ENCODE results near the gene TBC1D8. TPM values are rescaled to one million over a fixed set of nuclear protein-coding genes. Genes with fewer than 3 reads are reported as not detected.
A peak's percentile ranks its signal among the peaks of the same experiment; 100 is the strongest.

The TBC1D8 gene
- total and polyA plus RNA-seq, 7 experiments from 2014 or later = 0.30 to 20.1 (median 2.2) TPM

DNA sequence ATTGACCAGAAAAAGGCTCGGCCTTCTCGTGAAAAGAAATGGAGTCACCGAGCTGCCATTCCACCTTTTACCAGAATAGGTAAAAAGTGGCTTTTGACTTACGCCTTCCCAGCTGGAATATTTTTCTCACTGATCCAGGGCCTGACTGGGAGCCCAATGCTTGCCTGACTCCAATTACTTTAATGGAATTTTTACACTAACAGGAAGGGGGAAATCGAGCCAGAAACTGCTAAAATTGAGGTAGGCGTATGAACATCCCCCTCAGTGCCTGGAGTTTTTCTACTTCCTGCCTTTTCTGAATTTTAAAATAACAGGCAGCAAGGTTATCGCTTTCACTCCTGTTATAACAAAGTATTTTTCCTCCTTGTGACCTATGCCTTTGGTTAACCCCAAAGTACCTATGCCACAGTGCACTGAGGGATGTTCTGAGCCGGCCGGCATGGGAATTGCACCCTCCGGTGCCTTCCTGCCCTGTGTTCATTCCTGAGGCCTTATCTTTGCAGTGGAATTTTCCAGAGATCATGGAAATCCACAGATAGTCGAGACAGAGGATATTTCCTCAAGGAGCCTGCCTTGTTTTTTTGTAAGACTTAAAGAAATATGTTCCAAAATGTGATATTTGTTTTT lies 167.4 kb downstream of the TBC1D8 start:
- intact Hi-C loops (cut with micrococcal nuclease) = loop anchor here in 1 of 2 donors (1.0 to 10.0 kb wide), 3 partner anchors 169 to 557 kb away; no protein-coding TSS in a partner anchor
- no peaks in the 10 kb centered on the region for H3K27me3 ChIP-seq (ENCODE audit: control insufficient read depth in 2 of 2, insufficient read depth in 2 of 2, low read length in 2 of 2)
- no peaks in the 10 kb centered on the region for H3K4me1 ChIP-seq (ENCODE audit: control insufficient read depth in 2 of 2, insufficient read depth in 2 of 2, low read length in 2 of 2)
- Mint-ChIP-seq H3K27me3 (peaks cover 0 to 2% (median 0%) of the 10 kb centered on the region in 5 donors), H3K36me3 (no peaks in the 10 kb centered on the region), H3K27ac (no peak overlapping the region), H3K4me3 (no peak overlapping the region), H3K9me3 (no peaks in the 10 kb centered on the region), H3K4me1 (peaks cover 0 to 6% (median 3%) of the 10 kb centered on the region in 7 donors)
- ChIA-PET CTCF (interaction anchor here (0.8 to 3.1 kb wide), 4 partner anchors 28 to 380 kb away, joined by 4 to 17 read pairs (median 7); no protein-coding TSS in a partner anchor), POLR2A (no interaction called here)
- no peaks in the 10 kb centered on the region for H3K36me3 ChIP-seq (ENCODE audit: control insufficient read depth in 2 of 3, insufficient read depth in 3 of 3, low read length in 3 of 3)
- DNase-seq (no peak), ATAC-seq (no peak)
- no peak overlapping the region for H3K27ac ChIP-seq (ENCODE audit: low read depth, low read length)
- H3K9me3 ChIP-seq (ENCODE audit: control insufficient read depth in 2 of 3, low read length in 3 of 3) = no peaks in the 10 kb centered on the region
- no peak overlapping the region for H3K4me3 ChIP-seq (ENCODE audit: low read length)

DNA sequence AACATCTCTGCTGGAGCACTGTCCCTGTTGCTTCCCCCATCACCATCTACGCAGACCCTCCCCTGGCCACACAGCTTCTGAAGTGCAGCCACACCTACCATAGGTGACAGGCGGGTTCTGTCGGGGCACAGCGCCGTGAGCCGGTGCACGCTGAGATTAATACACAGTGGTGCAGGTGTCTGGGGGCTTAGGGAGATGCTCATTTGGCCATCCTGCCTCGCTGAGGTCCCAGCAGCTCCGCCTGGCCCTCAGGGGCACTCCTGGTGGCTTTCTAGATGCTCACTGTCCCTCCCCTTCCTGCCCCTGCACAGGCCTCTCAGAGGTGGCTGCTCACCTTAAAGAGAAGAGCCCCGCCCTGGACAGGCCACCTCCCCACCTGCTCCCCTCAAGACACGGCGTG lies 168.0 kb downstream of the TBC1D8 start:
- Mint-ChIP-seq H3K4me1 (peaks cover 0 to 6% (median 5%) of the 10 kb centered on the region in 7 donors), H3K27me3 (peaks cover 0 to 2% (median 0%) of the 10 kb centered on the region in 5 donors), H3K27ac (no peak overlapping the region), H3K36me3 (peaks cover 0 to 5% (median 0%) of the 10 kb centered on the region in 5 donors), H3K4me3 (no peak overlapping the region), H3K9me3 (no peaks in the 10 kb centered on the region)
- POLR2A ChIA-PET = no interaction called here
- no peaks in the 10 kb centered on the region for H3K9me3 ChIP-seq (ENCODE audit: control insufficient read depth in 2 of 3, low read length in 3 of 3)
- no peaks in the 10 kb centered on the region for H3K4me1 ChIP-seq (ENCODE audit: control insufficient read depth in 2 of 2, insufficient read depth in 2 of 2, low read length in 2 of 2)
- CTCF ChIA-PET = interaction anchor here (0.8 to 3.1 kb wide), 7 partner anchors 27 to 388 kb away, joined by 3 to 17 read pairs (median 5); no protein-coding TSS in a partner anchor
- no peaks in the 10 kb centered on the region for H3K27me3 ChIP-seq (ENCODE audit: control insufficient read depth in 2 of 2, insufficient read depth in 2 of 2, low read length in 2 of 2)
- no peak overlapping the region for H3K27ac ChIP-seq (ENCODE audit: low read depth, low read length)
- no peaks in the 10 kb centered on the region for H3K36me3 ChIP-seq (ENCODE audit: control insufficient read depth in 2 of 3, insufficient read depth in 3 of 3, low read length in 3 of 3)
- intact Hi-C loops (cut with micrococcal nuclease) = loop anchor here in 1 of 2 donors (10.0 kb wide), 1 partner anchor 168 kb away; no protein-coding TSS in a partner anchor
- H3K4me3 ChIP-seq (ENCODE audit: low read length) = no peak overlapping the region
- DNase-seq (no peak), ATAC-seq (no peak)

DNA sequence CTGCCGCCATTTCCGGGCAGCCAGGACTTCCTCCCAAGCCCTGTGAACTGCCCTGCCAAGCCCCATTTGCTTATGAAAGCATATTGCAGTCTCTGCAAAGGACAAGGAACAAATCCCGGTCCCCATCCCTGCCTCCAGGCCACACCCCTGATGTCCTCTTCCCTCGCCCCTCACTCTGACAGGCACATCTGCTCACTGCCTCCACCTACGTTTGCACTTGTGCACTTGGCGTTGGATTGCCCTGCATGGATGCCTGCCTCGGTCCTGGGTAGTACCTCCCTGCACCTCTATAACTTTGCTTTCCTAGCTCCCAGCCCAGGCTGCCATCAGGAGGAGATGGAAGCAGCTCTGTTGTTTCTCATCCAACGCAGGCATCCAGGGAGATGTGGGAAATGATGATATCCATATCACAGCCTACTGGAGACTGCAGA lies 168.7 kb downstream of the TBC1D8 start:
- no peak overlapping the region for H3K27ac ChIP-seq (ENCODE audit: low read depth, low read length)
- Mint-ChIP-seq H3K27ac (peak overlapping the region in 1 of 9 donors; percentile 68), H3K27me3 (peaks cover 0 to 2% (median 0%) of the 10 kb centered on the region in 5 donors), H3K4me3 (no peak overlapping the region), H3K9me3 (no peaks in the 10 kb centered on the region), H3K36me3 (peaks cover 0 to 6% (median 0%) of the 10 kb centered on the region in 5 donors), H3K4me1 (peaks cover 0 to 6% (median 5%) of the 10 kb centered on the region in 7 donors)
- ChIA-PET CTCF (interaction anchor here (0.5 to 3.1 kb wide), 9 partner anchors 70 to 387 kb away, joined by 3 to 17 read pairs (median 4); no protein-coding TSS in a partner anchor), POLR2A (no interaction called here)
- DNase-seq = no peak
- H3K27me3 ChIP-seq (ENCODE audit: control insufficient read depth in 2 of 2, insufficient read depth in 2 of 2, low read length in 2 of 2) = no peaks in the 10 kb centered on the region
- H3K4me1 ChIP-seq (ENCODE audit: control insufficient read depth in 2 of 2, insufficient read depth in 2 of 2, low read length in 2 of 2) = no peaks in the 10 kb centered on the region
- intact Hi-C loops (cut with micrococcal nuclease) = loop anchor here in 1 of 2 donors (10.0 kb wide), 1 partner anchor 168 kb away; no protein-coding TSS in a partner anchor
- H3K36me3 ChIP-seq (ENCODE audit: control insufficient read depth in 2 of 3, insufficient read depth in 3 of 3, low read length in 3 of 3) = no peaks in the 10 kb centered on the region
- no peak for ATAC-seq
- H3K4me3 ChIP-seq (ENCODE audit: low read length) = no peak overlapping the region
- H3K9me3 ChIP-seq (ENCODE audit: control insufficient read depth in 2 of 3, low read length in 3 of 3) = no peaks in the 10 kb centered on the region

DNA sequence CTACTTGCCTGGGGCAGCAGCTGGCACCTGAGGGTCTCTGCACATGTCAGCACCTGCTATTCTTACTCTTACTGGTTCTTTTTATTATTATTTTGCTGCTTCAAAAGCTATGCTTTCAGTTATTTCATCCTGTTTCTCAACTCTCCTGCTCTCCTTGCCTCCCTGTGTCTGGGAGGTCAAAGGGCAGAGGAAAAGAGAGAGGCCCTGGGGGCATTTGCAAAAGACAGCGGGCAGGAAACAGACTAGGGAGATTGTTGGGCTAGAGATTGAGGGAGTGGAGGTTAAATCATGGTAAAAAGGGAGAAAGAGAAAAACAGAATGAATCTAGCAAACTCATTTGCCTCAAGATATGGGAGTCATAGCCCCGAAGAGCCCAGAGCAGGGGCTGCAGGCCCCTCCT lies 170.2 kb downstream of the TBC1D8 start:
- no peak overlapping the region for H3K4me3 Mint-ChIP-seq
- H3K9me3 Mint-ChIP-seq = no peaks in the 10 kb centered on the region
- DNase-seq = no peak
- H3K4me3 ChIP-seq (ENCODE audit: low read length) = no peak overlapping the region
- peaks cover 0 to 9% (median 0%) of the 10 kb centered on the region in 5 donors for H3K36me3 Mint-ChIP-seq
- H3K4me1 Mint-ChIP-seq = peaks cover 0 to 6% (median 5%) of the 10 kb centered on the region in 7 donors
- H3K27ac Mint-ChIP-seq = no peak overlapping the region
- ATAC-seq = no peak
- no peaks in the 10 kb centered on the region for H3K9me3 ChIP-seq (ENCODE audit: control insufficient read depth in 2 of 3, low read length in 3 of 3)
- H3K36me3 ChIP-seq (ENCODE audit: control insufficient read depth in 2 of 3, insufficient read depth in 3 of 3, low read length in 3 of 3) = no peaks in the 10 kb centered on the region
- H3K27ac ChIP-seq (ENCODE audit: low read depth, low read length) = no peak overlapping the region
- intact Hi-C loops (cut with micrococcal nuclease) = loop anchor here in 1 of 2 donors (10.0 kb wide), 1 partner anchor 166 kb away; no protein-coding TSS in a partner anchor
- CTCF ChIA-PET = interaction anchor here (3.1 kb wide), 1 partner anchor 371 kb away, joined by 17 read pairs; no protein-coding TSS in a partner anchor
- POLR2A ChIA-PET = no interaction called here
- no peaks in the 10 kb centered on the region for H3K4me1 ChIP-seq (ENCODE audit: control insufficient read depth in 2 of 2, insufficient read depth in 2 of 2, low read length in 2 of 2)
- no peaks in the 10 kb centered on the region for H3K27me3 ChIP-seq (ENCODE audit: control insufficient read depth in 2 of 2, insufficient read depth in 2 of 2, low read length in 2 of 2)
- peaks cover 0 to 2% (median 0%) of the 10 kb centered on the region in 5 donors for H3K27me3 Mint-ChIP-seq

DNA sequence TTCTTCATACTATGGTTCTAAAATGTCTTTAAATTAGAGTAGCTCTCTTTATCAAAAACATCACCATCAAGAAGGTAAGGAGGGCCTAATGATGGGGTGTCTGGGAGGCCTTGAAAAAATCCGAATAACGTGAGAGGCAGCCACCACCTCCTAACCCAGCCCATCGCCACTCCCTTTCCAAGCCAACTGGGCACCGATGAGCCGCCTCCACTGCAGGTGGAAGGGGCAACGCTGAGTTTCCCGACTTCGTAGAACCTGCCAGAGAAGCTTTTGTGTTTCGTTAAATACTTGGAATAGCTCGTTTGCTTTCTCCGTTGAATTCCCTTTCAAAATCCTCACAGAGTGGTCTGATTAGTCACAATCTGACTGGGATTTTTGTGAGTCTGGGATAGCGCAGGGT lies 171.1 kb downstream of the TBC1D8 start:
- peaks cover 0 to 2% (median 0%) of the 10 kb centered on the region in 5 donors for H3K27me3 Mint-ChIP-seq
- POLR2A ChIA-PET = interaction anchor here (0.8 kb wide), 1 partner anchor 370 kb away, joined by 4 read pairs; no protein-coding TSS in a partner anchor
- Histone ChIP-seq H3K36me3 (ENCODE audit: control insufficient read depth in 2 of 3, insufficient read depth in 3 of 3, low read length in 3 of 3) (no peaks in the 10 kb centered on the region), H3K4me1 (ENCODE audit: control insufficient read depth in 2 of 2, insufficient read depth in 2 of 2, low read length in 2 of 2) (no peaks in the 10 kb centered on the region), H3K9me3 (ENCODE audit: control insufficient read depth in 2 of 3, low read length in 3 of 3) (no peaks in the 10 kb centered on the region), H3K27me3 (ENCODE audit: control insufficient read depth in 2 of 2, insufficient read depth in 2 of 2, low read length in 2 of 2) (no peaks in the 10 kb centered on the region), H3K4me3 (ENCODE audit: low read length) (no peak overlapping the region), H3K27ac (ENCODE audit: low read depth, low read length) (no peak overlapping the region)
- DNase-seq (no peak), ATAC-seq (no peak)
- H3K9me3 Mint-ChIP-seq = no peaks in the 10 kb centered on the region
- H3K4me1 Mint-ChIP-seq = peaks cover 0 to 6% (median 3%) of the 10 kb centered on the region in 7 donors
- peaks cover 0 to 12% (median 0%) of the 10 kb centered on the region in 5 donors for H3K36me3 Mint-ChIP-seq
- H3K4me3 Mint-ChIP-seq = no peak overlapping the region
- CTCF ChIA-PET = no interaction called here
- intact Hi-C loops (cut with micrococcal nuclease) = loop anchor here in 1 of 2 donors (10.0 kb wide), 1 partner anchor 165 kb away; no protein-coding TSS in a partner anchor
- no peak overlapping the region for H3K27ac Mint-ChIP-seq

DNA sequence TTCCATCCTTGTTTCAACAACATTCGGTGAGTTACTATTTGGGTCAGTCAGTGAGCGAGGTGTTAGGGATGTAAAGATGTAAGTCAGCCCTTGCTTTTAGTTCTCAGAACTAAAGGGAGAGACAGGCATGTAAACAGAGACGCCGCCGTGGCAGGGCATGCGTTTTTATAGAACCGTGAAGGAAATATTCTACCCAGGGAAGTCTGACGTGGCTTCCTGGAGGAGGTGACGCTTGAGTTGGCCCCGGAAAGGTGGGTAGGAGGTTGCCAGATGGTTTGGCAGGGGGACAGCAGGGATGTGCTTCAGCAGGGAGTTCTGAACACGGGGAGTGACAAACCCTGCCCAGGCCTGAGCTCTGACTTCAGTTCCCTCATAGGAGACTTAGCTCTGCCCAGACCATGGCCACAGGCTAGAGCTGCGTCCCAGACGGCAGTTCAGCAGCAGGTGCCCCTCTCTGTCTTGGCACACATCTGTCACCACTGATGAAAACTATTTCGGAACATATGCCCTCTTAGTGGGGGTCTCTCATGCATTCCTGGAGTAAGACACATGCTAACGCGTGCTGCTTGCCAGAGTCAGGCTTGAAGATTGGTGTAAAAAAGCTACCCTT lies 172.5 kb downstream of the TBC1D8 start:
- ChIA-PET CTCF (interaction anchor here (0.6 to 2.1 kb wide), 2 partner anchors 28 to 369 kb away, joined by 3 to 7 read pairs; no protein-coding TSS in a partner anchor), POLR2A (interaction anchor here (1.1 kb wide), 1 partner anchor 280 kb away, joined by 3 read pairs; no protein-coding TSS in a partner anchor)
- H3K9me3 Mint-ChIP-seq = no peaks in the 10 kb centered on the region
- Histone ChIP-seq H3K36me3 (ENCODE audit: control insufficient read depth in 2 of 3, insufficient read depth in 3 of 3, low read length in 3 of 3) (no peaks in the 10 kb centered on the region), H3K27ac (ENCODE audit: low read depth, low read length) (no peak overlapping the region), H3K27me3 (ENCODE audit: control insufficient read depth in 2 of 2, insufficient read depth in 2 of 2, low read length in 2 of 2) (no peaks in the 10 kb centered on the region), H3K9me3 (ENCODE audit: control insufficient read depth in 2 of 3, low read length in 3 of 3) (no peaks in the 10 kb centered on the region), H3K4me3 (ENCODE audit: low read length) (no peak overlapping the region), H3K4me1 (ENCODE audit: control insufficient read depth in 2 of 2, insufficient read depth in 2 of 2, low read length in 2 of 2) (no peaks in the 10 kb centered on the region)
- DNase-seq (no peak), ATAC-seq (no peak)
- H3K4me1 Mint-ChIP-seq = peaks cover 0 to 3% (median 0%) of the 10 kb centered on the region in 7 donors
- peaks cover 0 to 15% (median 0%) of the 10 kb centered on the region in 5 donors for H3K36me3 Mint-ChIP-seq
- intact Hi-C loops (cut with micrococcal nuclease) = no loop called here
- no peak overlapping the region for H3K27ac Mint-ChIP-seq
- H3K27me3 Mint-ChIP-seq = no peaks in the 10 kb centered on the region
- no peak overlapping the region for H3K4me3 Mint-ChIP-seq
